ENCODE results near the gene ACSS2. TPM values are rescaled to one million over a fixed set of nuclear protein-coding genes. Genes with fewer than 3 reads are reported as not detected.
A peak's percentile ranks its signal among the peaks of the same experiment; 100 is the strongest.

Gene ACSS2
- total RNA-seq, 4 donors from 2014 or later = 158 to 473 (median 267) TPM

DNA sequence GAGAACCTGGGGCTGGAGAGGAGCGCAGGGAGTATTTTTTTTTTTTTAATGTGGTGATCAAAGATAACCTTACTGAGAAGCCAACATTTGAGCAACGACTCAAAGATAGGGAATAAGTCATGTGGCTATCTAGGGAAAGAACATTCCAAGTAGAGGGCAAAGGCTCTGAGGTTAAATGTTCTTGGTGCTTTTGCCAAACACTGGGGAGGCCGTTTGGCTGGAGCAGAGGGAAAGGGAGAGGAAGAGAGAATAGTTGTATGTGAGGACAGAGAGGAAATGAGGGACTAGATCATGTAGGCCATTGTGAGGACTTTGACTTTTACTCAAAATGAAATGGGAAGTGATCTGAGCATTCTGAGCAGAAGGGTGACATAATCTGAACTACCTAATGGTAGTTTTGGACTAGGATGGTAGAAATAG, 27.8 kb downstream of the ACSS2 start:
- Histone ChIP-seq H3K9me3 (no peaks in the 10 kb centered on the region), H3K4me3 (no peak overlapping the region), H3K4me1 (peaks cover 0 to 23% (median 4%) of the 10 kb centered on the region in 4 donors), H3K27ac (peak overlapping the region in 1 of 4 donors; percentile 7), H3K36me3 (peaks cover 0 to 13% (median 0%) of the 10 kb centered on the region in 3 donors), H3K27me3 (no peaks in the 10 kb centered on the region)
- no peak for TF ChIP-seq POLR2A (IDR thresholded peaks at IDR 0.05)
- TF ChIP-seq, protein P1, sequence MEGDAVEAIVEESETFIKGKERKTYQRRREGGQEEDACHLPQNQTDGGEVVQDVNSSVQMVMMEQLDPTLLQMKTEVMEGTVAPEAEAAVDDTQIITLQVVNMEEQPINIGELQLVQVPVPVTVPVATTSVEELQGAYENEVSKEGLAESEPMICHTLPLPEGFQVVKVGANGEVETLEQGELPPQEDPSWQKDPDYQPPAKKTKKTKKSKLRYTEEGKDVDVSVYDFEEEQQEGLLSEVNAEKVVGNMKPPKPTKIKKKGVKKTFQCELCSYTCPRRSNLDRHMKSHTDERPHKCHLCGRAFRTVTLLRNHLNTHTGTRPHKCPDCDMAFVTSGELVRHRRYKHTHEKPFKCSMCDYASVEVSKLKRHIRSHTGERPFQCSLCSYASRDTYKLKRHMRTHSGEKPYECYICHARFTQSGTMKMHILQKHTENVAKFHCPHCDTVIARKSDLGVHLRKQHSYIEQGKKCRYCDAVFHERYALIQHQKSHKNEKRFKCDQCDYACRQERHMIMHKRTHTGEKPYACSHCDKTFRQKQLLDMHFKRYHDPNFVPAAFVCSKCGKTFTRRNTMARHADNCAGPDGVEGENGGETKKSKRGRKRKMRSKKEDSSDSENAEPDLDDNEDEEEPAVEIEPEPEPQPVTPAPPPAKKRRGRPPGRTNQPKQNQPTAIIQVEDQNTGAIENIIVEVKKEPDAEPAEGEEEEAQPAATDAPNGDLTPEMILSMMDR (IDR thresholded peaks at IDR 0.05) = no peak
- no peak for DNase-seq

DNA sequence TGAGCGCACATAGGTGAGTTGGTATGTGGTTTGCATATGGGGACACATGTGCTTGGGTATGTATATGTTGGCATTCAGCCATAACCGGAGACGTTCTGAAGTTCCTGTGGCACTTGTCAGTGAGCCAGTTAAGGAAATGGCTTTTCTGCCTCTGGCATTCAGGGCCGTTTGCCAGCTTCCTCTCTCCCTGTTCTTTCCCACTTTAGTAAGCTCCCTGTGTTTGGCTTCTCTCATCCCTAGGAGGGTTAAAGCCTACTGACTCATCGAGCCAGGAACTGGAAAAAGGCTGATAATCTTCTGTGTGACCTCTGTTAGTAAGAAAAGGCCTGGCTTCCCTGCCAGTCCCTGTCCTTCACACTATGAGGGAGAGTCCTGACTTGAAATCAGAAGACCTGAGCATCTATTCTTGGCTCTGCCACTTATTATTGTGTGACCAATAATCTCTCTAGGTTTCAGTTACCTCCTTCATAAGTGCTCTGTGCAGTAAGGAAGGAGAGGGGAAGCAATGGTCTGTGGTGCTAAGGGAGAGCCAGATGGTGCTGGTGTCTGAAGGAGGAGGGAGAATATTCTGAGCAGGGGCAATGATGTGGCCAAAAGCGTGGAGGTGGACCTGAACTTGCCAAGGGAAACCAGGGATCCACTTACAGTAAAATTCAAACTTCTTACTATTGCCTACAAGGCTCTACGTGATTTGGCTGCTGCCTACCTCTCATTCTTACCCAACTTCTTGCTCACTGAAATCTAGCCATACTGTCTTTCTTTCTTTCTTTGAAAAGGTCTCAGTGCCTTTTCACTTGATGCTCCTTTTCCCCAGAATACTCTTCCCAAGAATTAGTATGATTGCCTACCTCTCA, 31.4 kb downstream of the ACSS2 start:
- no peak overlapping the region for H3K4me3 ChIP-seq
- H3K27me3 ChIP-seq = no peaks in the 10 kb centered on the region
- peaks cover 0 to 3% (median 0%) of the 10 kb centered on the region in 3 donors for H3K36me3 ChIP-seq
- H3K4me1 ChIP-seq = peaks cover 0 to 23% (median 4%) of the 10 kb centered on the region in 4 donors
- no peaks in the 10 kb centered on the region for H3K9me3 ChIP-seq
- TF ChIP-seq, protein P1 (IDR thresholded peaks at IDR 0.05) = no peak
- TF ChIP-seq POLR2A (IDR thresholded peaks at IDR 0.05) = no peak
- H3K27ac ChIP-seq = peak overlapping the region in 2 of 4 donors; percentile 40 to 73
- DNase-seq = peak in 1 of 3 donors; percentile 68

DNA sequence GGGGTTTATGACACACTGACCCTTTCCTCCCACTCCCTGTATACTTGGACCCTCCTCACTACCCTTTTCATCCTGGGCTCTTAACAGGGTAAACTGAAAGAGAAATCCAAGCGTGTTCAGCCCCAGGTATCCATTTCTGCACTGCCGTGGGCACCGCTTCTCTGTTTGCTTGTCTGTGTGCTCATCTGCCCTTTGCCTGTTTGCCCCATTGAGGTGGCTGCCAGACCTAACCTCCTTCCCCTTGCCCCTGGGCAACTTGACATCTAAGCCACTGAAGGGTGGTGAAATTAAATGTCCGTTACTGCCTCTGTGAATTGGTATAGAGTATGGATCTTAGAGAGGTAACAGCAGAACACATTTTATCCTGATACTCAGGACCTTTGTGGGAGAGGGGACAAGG, 38.7 kb downstream of the ACSS2 start:
- Histone ChIP-seq H3K4me3 (no peak overlapping the region), H3K27ac (peak overlapping the region in 3 of 4 donors; percentile 43 to 86 (median 68)), H3K36me3 (peaks cover 0 to 10% (median 0%) of the 10 kb centered on the region in 3 donors), H3K9me3 (no peaks in the 10 kb centered on the region), H3K4me1 (peaks cover 0 to 21% (median 3%) of the 10 kb centered on the region in 4 donors), H3K27me3 (no peaks in the 10 kb centered on the region)
- DNase-seq = no peak
- no peak for TF ChIP-seq POLR2A (IDR thresholded peaks at IDR 0.05)
- TF ChIP-seq, protein P1 (IDR thresholded peaks at IDR 0.05) = no peak

DNA sequence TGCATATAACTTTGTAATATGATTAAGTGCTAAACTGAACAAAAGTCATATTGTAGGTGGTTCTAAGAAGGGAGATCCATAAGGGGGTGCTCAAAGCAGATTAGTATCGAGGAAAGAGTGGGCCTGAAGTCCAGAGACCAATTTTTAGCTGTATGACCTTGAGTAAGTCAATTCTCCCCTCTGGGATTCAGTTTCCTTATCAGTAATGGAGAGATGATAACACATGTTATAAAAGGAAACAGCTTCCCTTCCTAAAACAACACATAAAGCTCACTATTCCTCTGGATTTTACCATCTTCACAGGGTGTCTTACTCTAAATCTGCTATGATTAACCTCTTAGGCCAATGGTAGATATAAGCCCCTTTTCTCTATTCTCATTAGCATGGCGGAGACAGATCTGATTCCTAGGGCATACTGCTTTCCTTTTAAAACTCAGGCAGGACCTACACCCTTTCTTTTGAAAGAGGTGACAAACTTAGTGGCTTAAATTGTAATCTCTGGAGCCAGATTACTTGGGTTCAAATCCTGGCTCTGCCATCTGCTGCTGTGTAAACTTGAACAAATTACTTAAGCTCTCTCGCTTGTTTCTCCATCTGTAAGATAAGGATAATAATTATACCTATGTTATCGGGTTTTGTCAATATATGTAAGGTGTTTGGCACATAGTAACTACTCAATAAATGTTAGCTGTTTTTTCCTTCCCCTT, 39.5 kb downstream of the ACSS2 start:
- no peak for DNase-seq
- peak overlapping the region in 3 of 4 donors; percentile 43 to 86 (median 68) for H3K27ac ChIP-seq
- no peaks in the 10 kb centered on the region for H3K27me3 ChIP-seq
- peaks cover 0 to 21% (median 3%) of the 10 kb centered on the region in 4 donors for H3K4me1 ChIP-seq
- no peak overlapping the region for H3K4me3 ChIP-seq
- no peak for TF ChIP-seq POLR2A (IDR thresholded peaks at IDR 0.05)
- TF ChIP-seq, protein P1 (IDR thresholded peaks at IDR 0.05) = no peak
- peaks cover 0 to 18% (median 0%) of the 10 kb centered on the region in 3 donors for H3K36me3 ChIP-seq
- H3K9me3 ChIP-seq = no peaks in the 10 kb centered on the region

DNA sequence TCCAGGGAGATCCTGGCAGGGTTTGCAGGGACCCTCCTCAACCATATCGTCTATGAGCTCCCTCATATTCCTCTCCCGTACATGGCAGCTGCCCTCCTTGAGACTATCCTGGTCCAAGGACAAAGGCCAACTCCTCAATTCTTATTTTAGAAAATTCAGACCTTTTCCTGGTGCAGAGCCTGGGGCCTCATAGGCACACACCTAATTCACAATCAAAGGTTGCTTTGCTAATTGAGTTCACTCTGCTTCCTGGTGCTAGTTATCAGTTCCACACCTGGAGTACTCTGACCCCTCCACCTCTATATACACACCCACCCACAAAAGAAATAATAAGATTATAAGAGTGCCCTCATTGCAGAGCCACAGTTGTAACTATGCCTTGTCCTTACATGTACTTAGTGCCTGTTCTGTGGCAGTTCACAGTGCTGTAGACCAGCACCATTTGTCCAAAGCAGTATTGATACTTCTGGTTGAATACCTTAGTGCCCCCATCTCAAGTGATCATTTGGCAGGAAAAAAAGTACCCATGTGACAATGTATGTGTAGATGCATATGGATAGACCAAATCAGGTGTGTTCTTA, 40.5 kb downstream of the ACSS2 start:
- DNase-seq = peak in 1 of 3 donors; percentile 57
- TF ChIP-seq, protein P1 (IDR thresholded peaks at IDR 0.05) = no peak
- TF ChIP-seq POLR2A (IDR thresholded peaks at IDR 0.05) = peak; percentile 50 to 80
- peaks cover 0 to 27% (median 0%) of the 10 kb centered on the region in 3 donors for H3K36me3 ChIP-seq

More for the DNA sequence above, 40.5 kb downstream of the ACSS2 start:
- H3K27ac ChIP-seq = peak overlapping the region in 3 of 4 donors; percentile 43 to 86 (median 68)
- no peaks in the 10 kb centered on the region for H3K27me3 ChIP-seq
- H3K9me3 ChIP-seq = no peaks in the 10 kb centered on the region
- H3K4me3 ChIP-seq = no peak overlapping the region
- peaks cover 0 to 21% (median 3%) of the 10 kb centered on the region in 4 donors for H3K4me1 ChIP-seq

Measured in Peyer's patch (tissue), 4 donors.